Progenitor cell of endocrine pancreas (in vitro differentiated cells): ENCODE results near the gene FANCB. TPM values are rescaled to one million over a fixed set of nuclear protein-coding genes. Genes with fewer than 3 reads are reported as not detected.

Experiments
- DNase-seq: peaks from one replicate; pipeline ENCODE4 v3.0.0; 2021; ENCODE audit warnings: low spot score; ENCODE audit not compliant: unreplicated experiment
- H3K27ac Mint-ChIP-seq: 2 replicates; pipeline ENCODE4 v1.8.0; 2021; ENCODE audit warnings: mild to moderate bottlenecking, moderate library complexity, mixed read lengths
- H3K27me3 Mint-ChIP-seq: 2 replicates; pipeline ENCODE4 v1.8.0; 2021; ENCODE audit warnings: mixed read lengths
- H3K36me3 Mint-ChIP-seq: 2 replicates; pipeline ENCODE4 v1.8.0; 2022; ENCODE audit warnings: mixed read lengths; ENCODE audit not compliant: insufficient read depth
- H3K4me1 Mint-ChIP-seq: 2 replicates; pipeline ENCODE4 v1.8.0; 2021; ENCODE audit warnings: low read depth, mixed read lengths
- H3K4me3 Mint-ChIP-seq: 2 replicates; pipeline ENCODE4 v1.8.0; 2021; ENCODE audit warnings: low read depth, mild to moderate bottlenecking, moderate library complexity, mixed read lengths
- H3K9me3 Mint-ChIP-seq: 2 replicates; pipeline ENCODE4 v1.8.0; 2021; ENCODE audit warnings: low read depth, mixed read lengths
- total RNA-seq: library from RNA; stranded (reverse); gene quantifications from 2 replicates; pipeline ENCODE4 v1.2.1, GENCODE V29; 2021
- TF ChIP-seq, protein P1 (sequence below): fragments of 200-600 bp; sonication (generic); IDR thresholded peaks from one replicate; pipeline ENCODE4 v1.5.0; 2021; ENCODE audit warnings: antibody characterized with exemption, mild to moderate bottlenecking; ENCODE audit not compliant: unreplicated experiment

Gene FANCB
- total RNA-seq, 1 donor from 2014 or later = 8.0 TPM

GRCh38 chrX:14915596-14915995 is 42.7 kb upstream of the FANCB start:
- no peak for DNase-seq
- Mint-ChIP-seq H3K36me3 (peaks cover 6% of the 10 kb centered on the region), H3K27ac (no peak overlapping the region), H3K9me3 (peaks cover 4% of the 10 kb centered on the region), H3K4me1 (no peaks in the 10 kb centered on the region), H3K4me3 (no peak overlapping the region), H3K27me3 (no peaks in the 10 kb centered on the region)
- TF ChIP-seq, protein P1, sequence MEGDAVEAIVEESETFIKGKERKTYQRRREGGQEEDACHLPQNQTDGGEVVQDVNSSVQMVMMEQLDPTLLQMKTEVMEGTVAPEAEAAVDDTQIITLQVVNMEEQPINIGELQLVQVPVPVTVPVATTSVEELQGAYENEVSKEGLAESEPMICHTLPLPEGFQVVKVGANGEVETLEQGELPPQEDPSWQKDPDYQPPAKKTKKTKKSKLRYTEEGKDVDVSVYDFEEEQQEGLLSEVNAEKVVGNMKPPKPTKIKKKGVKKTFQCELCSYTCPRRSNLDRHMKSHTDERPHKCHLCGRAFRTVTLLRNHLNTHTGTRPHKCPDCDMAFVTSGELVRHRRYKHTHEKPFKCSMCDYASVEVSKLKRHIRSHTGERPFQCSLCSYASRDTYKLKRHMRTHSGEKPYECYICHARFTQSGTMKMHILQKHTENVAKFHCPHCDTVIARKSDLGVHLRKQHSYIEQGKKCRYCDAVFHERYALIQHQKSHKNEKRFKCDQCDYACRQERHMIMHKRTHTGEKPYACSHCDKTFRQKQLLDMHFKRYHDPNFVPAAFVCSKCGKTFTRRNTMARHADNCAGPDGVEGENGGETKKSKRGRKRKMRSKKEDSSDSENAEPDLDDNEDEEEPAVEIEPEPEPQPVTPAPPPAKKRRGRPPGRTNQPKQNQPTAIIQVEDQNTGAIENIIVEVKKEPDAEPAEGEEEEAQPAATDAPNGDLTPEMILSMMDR = no peak

DNA sequence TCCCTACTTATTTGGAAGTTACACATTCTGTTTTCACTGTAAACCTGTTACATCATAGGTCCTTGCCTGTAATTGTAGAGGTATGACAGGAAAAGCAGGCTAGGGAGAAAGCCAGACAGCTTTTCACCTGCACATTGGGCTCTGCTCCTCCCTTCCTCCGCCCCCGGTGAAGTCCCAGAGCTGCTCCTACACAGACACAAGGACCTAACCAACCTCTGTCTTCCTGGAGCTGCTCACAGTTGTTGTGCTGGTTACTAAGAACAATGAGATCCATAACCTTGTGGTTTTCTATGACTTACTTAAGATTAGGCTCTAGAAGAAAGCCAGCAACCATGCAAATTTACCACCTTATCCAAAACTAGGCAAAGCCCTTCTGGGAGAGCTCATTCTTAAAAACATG is 40.4 kb upstream of the FANCB start:
- DNase-seq = no peak
- TF ChIP-seq, protein P1 = no peak
- Mint-ChIP-seq H3K4me3 (no peak overlapping the region), H3K36me3 (peaks cover 6% of the 10 kb centered on the region), H3K9me3 (peaks cover 8% of the 10 kb centered on the region), H3K27me3 (no peaks in the 10 kb centered on the region), H3K4me1 (no peaks in the 10 kb centered on the region), H3K27ac (no peak overlapping the region)

DNA sequence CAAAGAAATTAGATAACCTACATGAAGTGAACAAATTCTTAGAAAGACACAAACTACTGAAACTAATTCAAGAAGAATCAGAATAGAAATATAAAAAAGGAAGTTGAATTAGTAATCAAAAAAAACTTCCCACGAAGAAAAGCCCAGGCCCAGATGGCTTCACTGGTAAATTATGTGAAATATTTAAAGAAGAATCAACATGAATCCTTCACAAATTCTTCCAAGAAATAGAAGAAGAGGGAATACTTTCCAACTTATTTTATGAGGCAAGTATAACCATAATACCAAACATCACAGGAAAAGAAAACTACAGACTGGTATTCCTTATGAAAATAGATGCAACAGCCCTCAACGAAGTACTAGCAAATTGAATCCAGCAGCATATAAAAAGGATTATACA is 31.0 kb upstream of the FANCB start:
- Mint-ChIP-seq H3K4me3 (no peak overlapping the region), H3K27ac (no peak overlapping the region), H3K27me3 (no peaks in the 10 kb centered on the region), H3K36me3 (peaks cover 21% of the 10 kb centered on the region), H3K4me1 (no peaks in the 10 kb centered on the region), H3K9me3 (peaks cover 22% of the 10 kb centered on the region)
- DNase-seq = no peak
- TF ChIP-seq, protein P1 = no peak

DNA sequence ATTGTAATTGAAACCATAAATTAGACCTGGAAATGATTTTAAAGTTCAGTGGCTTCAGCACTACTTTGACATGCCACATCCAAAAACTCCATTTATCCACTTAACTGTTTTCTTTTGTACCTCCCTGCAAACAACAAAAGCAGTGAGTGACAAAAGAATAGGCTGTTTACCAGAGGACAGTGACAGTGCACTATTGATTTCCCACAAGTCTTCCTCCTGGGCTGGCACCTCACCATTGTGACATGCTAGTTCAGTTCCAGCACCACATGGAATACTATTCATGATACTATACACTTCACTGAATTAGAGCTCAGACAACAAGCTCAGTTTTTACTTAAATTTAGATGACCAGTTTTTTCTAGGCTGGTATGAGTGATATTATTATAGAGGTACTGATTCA is 29.7 kb upstream of the FANCB start:
- no peak overlapping the region for H3K4me3 Mint-ChIP-seq
- H3K36me3 Mint-ChIP-seq = peaks cover 20% of the 10 kb centered on the region
- peaks cover 22% of the 10 kb centered on the region for H3K9me3 Mint-ChIP-seq
- no peak overlapping the region for H3K27ac Mint-ChIP-seq
- no peaks in the 10 kb centered on the region for H3K27me3 Mint-ChIP-seq
- no peaks in the 10 kb centered on the region for H3K4me1 Mint-ChIP-seq
- DNase-seq = no peak
- TF ChIP-seq, protein P1 = no peak

DNA sequence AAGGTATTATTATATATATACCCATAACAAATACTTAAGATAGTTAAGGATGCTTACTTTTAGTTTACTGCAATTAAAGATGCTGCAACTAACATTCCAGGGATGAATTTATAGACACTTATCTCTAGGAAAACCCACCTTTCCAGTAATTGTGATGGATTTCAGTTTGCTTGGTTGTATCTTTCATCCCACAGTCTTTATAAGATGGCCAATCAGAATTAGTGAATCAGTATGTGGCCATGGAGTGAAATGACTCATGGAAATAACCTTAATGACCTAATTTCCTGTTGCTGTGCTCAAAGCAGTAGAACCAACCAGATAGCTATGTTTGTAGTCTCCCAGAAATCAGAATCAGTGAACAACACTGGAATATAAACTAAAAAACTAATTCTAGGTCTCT is 26.7 kb upstream of the FANCB start:
- no peak for DNase-seq
- Mint-ChIP-seq H3K27ac (no peak overlapping the region), H3K4me3 (no peak overlapping the region), H3K27me3 (no peaks in the 10 kb centered on the region), H3K36me3 (peaks cover 20% of the 10 kb centered on the region), H3K4me1 (peaks cover 2% of the 10 kb centered on the region), H3K9me3 (peaks cover 26% of the 10 kb centered on the region)
- TF ChIP-seq, protein P1 = no peak

GRCh38 chrX:14897042-14897441 is 24.2 kb upstream of the FANCB start:
- Mint-ChIP-seq H3K27me3 (no peaks in the 10 kb centered on the region), H3K27ac (no peak overlapping the region), H3K9me3 (peaks cover 23% of the 10 kb centered on the region), H3K36me3 (peaks cover 13% of the 10 kb centered on the region), H3K4me3 (no peak overlapping the region), H3K4me1 (peaks cover 2% of the 10 kb centered on the region)
- TF ChIP-seq, protein P1 = no peak
- DNase-seq = no peak
